ENCODE results near the gene PHF21A.

DNA sequence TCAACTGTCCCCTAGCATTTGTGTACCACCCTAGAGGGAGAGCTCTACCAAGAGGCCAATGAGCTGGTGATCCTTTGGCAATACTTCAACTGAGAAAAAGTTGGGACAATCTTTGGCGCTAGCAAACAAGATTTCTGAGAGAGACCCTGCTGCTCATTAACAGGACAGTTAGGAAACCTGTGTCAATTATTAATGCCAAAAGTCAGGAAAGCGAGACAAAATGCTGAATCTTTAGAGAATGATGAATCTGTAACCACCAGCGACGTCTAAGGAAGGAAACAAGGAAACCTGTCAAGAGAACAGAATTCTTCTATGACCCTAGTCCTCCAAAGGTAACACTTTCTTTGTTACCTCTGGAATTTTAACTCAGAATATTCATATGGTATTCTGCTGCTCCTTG lies 178.9 kb downstream of the PHF21A start:
- TF ChIP-seq ZNF384 (IDR thresholded peaks at IDR 0.05) (no peak), FOXK2 (IDR thresholded peaks at IDR 0.05) (no peak), CTBP1 (IDR thresholded peaks at IDR 0.05; ENCODE audit: borderline replicate concordance) (no peak), HDGF (IDR thresholded peaks at IDR 0.05; ENCODE audit: borderline replicate concordance) (no peak)
